ENCODE results near the gene VPS35L.

Gene VPS35L

DNA sequence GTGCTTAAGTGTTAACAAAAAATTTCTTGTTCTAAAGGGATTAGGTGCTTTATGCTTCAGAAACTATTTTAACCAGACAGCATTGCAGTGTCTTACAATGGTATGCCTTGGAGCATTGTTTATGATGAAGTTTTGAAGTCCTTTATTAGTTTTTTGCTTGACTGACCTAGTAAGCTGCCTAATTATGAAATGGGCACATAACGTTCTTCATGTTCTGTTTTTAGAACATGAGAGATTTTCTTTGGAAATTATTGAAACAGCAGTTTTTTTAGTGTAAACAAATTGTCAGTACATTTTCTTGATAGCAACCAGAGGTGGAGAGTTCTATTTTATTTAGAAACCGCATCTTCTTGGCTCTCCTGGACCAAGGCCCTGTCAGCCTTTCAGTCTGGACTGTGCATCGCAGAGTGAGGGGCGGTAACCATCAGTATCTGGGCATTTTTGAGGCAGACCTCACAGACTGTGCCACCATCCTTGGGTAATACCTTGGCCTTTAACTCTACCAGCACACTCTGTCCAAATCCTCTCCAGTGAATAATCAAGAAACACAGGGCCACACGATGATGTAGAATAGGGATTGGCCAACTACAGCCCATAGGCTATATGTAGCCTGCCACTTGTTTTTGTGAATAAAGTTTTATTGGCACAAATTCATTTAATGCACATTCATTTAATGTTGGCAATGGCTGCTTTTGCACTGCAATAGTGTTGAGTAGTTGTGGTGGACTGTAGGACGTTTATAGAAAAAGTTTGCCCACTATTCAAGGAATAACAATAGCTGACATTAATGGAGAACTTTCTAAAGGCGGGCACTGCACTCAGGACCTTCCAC is 81.1 kb downstream of the VPS35L start:
- Histone ChIP-seq H3K4me2 (ENCODE audit: low read length) (no peak overlapping the region), H3K4me1 (ENCODE audit: control insufficient read depth, insufficient read depth, low read length) (no peaks in the 10 kb centered on the region), H3K9ac (ENCODE audit: low read depth, low read length) (no peak overlapping the region), H3K27me3 (ENCODE audit: control insufficient read depth, insufficient read depth, low read length) (no peaks in the 10 kb centered on the region), H3K4me3 (ENCODE audit: low read length) (no peak overlapping the region), H3K9me3 (replicated peaks; ENCODE audit: low read length) (no peaks in the 10 kb centered on the region), H3K36me3 (ENCODE audit: insufficient read depth, low read length) (peaks cover 52% of the 10 kb centered on the region)

DNA sequence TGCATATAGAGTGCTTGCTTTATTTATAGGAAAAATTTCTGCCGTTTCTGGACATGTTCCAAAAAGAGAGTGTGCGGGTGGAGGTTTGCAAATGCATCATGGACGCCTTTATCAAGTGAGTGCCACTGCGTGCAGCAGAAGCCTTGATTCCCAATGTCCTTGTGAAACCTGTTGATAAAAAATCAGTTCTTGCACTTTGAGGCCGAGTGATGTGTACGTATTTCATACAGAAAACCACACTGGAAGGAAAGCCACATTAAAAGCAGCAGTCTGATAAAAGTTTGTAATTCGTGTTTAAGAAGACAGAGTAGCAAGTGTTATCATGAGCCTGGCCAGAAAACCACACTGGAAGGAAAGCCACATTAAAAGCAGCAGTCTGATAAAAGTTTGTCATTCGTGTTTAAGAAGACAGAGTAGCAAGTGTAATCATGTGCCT is 84.5 kb downstream of the VPS35L start:
- H3K27me3 ChIP-seq (ENCODE audit: control insufficient read depth, insufficient read depth, low read length) = no peaks in the 10 kb centered on the region
- H3K9me3 ChIP-seq (replicated peaks; ENCODE audit: low read length) = no peaks in the 10 kb centered on the region
- no peak overlapping the region for H3K4me2 ChIP-seq (ENCODE audit: low read length)
- H3K4me1 ChIP-seq (ENCODE audit: control insufficient read depth, insufficient read depth, low read length) = no peaks in the 10 kb centered on the region
- H3K4me3 ChIP-seq (ENCODE audit: low read length) = no peak overlapping the region
- H3K36me3 ChIP-seq (ENCODE audit: insufficient read depth, low read length) = peaks cover 48% of the 10 kb centered on the region
- H3K9ac ChIP-seq (ENCODE audit: low read depth, low read length) = no peak overlapping the region

DNA sequence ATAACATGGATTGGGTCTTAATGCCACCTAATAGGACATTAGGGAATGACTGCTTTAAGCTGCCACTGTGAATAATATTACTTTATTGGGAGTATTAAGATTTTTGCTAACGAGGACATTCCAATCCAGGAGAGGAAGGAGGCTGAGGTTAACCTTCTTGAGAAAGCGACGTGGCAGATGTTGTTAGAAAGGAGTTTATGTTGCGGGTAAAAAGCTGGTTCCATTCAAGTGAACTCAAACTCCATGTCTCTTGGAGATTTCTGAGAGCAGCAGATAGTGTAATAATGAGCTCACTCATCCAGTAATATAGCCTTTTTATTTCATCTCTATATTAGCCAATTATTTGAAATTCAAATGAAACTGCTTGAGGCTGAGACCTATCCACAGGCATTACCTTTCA is 87.0 kb downstream of the VPS35L start:
- Histone ChIP-seq H3K9ac (ENCODE audit: low read depth, low read length) (no peak overlapping the region), H3K4me2 (ENCODE audit: low read length) (no peak overlapping the region), H3K36me3 (ENCODE audit: insufficient read depth, low read length) (peaks cover 29% of the 10 kb centered on the region), H3K4me1 (ENCODE audit: control insufficient read depth, insufficient read depth, low read length) (no peaks in the 10 kb centered on the region), H3K9me3 (replicated peaks; ENCODE audit: low read length) (no peaks in the 10 kb centered on the region), H3K27me3 (ENCODE audit: control insufficient read depth, insufficient read depth, low read length) (no peaks in the 10 kb centered on the region), H3K4me3 (ENCODE audit: low read length) (no peak overlapping the region)

DNA sequence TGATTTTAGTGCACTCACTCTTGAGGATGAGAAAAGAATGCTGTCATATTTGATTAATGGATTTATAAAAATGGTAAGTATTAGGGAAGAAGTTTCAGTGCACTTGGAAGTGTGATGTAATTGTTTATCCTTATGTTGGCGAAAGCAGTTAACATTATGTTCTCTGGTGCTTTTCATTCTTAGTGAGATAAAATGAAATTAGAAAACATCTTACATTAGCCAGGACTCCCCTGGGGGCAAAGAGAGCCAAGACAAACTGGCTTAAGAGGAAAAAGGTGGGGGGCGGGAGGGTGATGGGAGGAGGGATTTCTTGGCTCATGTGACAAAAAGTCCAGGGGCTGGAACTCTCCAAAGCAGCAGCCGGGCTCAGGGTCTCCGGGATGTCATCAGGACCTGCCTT is 89.4 kb downstream of the VPS35L start:
- H3K9ac ChIP-seq (ENCODE audit: low read depth, low read length) = no peak overlapping the region
- no peaks in the 10 kb centered on the region for H3K4me1 ChIP-seq (ENCODE audit: control insufficient read depth, insufficient read depth, low read length)
- H3K4me3 ChIP-seq (ENCODE audit: low read length) = no peak overlapping the region
- H3K27me3 ChIP-seq (ENCODE audit: control insufficient read depth, insufficient read depth, low read length) = no peaks in the 10 kb centered on the region
- no peak overlapping the region for H3K4me2 ChIP-seq (ENCODE audit: low read length)
- H3K36me3 ChIP-seq (ENCODE audit: insufficient read depth, low read length) = peaks cover 27% of the 10 kb centered on the region
- H3K9me3 ChIP-seq (replicated peaks; ENCODE audit: low read length) = no peaks in the 10 kb centered on the region

DNA sequence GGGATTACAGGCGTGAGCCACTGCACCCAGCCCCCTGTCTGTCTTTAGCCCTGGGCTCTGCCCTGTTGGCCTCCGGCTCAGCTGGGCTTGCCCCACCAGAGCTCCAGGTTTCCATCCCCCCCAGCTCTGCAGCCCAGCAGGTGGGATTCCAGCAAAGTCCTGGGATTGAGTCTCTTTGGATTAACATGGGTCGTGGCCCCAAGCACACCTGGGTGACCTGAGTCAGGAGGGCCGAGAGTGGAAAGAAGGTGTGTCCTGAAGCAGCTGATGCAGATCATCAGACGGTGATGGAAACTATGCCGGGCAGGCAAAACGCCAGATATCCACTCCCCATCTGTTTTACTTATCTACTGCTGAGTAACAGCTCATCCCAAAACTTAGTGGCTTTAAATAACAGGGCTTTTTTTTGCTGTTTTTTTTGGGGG is 90.1 kb downstream of the VPS35L start:
- H3K9me3 ChIP-seq (replicated peaks; ENCODE audit: low read length) = no peaks in the 10 kb centered on the region
- no peaks in the 10 kb centered on the region for H3K27me3 ChIP-seq (ENCODE audit: control insufficient read depth, insufficient read depth, low read length)
- no peaks in the 10 kb centered on the region for H3K4me1 ChIP-seq (ENCODE audit: control insufficient read depth, insufficient read depth, low read length)
- no peak overlapping the region for H3K9ac ChIP-seq (ENCODE audit: low read depth, low read length)
- H3K4me3 ChIP-seq (ENCODE audit: low read length) = no peak overlapping the region
- H3K4me2 ChIP-seq (ENCODE audit: low read length) = no peak overlapping the region
- peaks cover 32% of the 10 kb centered on the region for H3K36me3 ChIP-seq (ENCODE audit: insufficient read depth, low read length)

DNA sequence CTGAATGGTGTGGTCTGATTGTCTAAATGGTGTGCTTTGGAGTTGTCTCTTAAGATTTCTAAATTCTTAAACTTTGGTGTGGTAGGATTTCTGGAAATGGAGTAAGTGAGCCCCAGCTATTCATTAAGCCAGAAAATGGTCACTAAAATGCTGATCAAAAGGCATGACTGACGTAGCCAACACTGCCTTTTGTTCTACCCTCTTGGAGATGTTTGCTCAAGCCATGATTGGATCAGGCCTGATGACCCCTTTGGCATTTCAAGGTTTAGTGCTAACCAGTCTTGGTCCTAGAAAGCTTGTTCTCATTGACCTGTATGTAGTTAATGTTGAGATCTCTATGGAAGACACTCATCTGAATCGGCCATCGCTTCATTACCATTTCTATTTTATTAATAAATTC is 94.5 kb downstream of the VPS35L start:
- H3K9ac ChIP-seq (ENCODE audit: low read depth, low read length) = no peak overlapping the region
- no peaks in the 10 kb centered on the region for H3K4me1 ChIP-seq (ENCODE audit: control insufficient read depth, insufficient read depth, low read length)
- H3K4me2 ChIP-seq (ENCODE audit: low read length) = no peak overlapping the region
- no peaks in the 10 kb centered on the region for H3K9me3 ChIP-seq (replicated peaks; ENCODE audit: low read length)
- H3K27me3 ChIP-seq (ENCODE audit: control insufficient read depth, insufficient read depth, low read length) = no peaks in the 10 kb centered on the region
- H3K36me3 ChIP-seq (ENCODE audit: insufficient read depth, low read length) = peaks cover 53% of the 10 kb centered on the region
- no peak overlapping the region for H3K4me3 ChIP-seq (ENCODE audit: low read length)

DNA sequence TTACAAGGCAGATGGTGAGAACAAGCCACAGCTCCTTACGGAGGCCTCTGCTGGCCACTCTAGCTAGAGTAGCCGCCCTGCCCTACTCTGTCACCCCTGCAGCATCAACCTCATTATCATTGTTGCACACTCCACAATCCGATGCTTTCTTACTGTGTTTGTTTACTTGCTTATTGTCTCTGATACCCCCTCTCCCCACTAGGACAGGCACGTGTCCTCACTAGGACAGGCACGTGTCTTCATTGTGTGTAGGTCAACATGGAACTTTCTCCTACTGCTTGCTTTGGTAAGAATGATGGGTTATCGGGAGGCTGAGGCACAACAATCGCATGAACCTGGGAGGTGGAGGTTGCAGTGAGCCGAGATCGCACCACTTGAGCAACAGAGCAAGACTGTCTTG is 98.6 kb downstream of the VPS35L start:
- Histone ChIP-seq H3K9ac (ENCODE audit: low read depth, low read length) (no peak overlapping the region), H3K4me3 (ENCODE audit: low read length) (no peak overlapping the region), H3K4me1 (ENCODE audit: control insufficient read depth, insufficient read depth, low read length) (no peaks in the 10 kb centered on the region), H3K9me3 (replicated peaks; ENCODE audit: low read length) (no peaks in the 10 kb centered on the region), H3K36me3 (ENCODE audit: insufficient read depth, low read length) (peaks cover 55% of the 10 kb centered on the region), H3K4me2 (ENCODE audit: low read length) (no peak overlapping the region), H3K27me3 (ENCODE audit: control insufficient read depth, insufficient read depth, low read length) (no peaks in the 10 kb centered on the region)

DNA sequence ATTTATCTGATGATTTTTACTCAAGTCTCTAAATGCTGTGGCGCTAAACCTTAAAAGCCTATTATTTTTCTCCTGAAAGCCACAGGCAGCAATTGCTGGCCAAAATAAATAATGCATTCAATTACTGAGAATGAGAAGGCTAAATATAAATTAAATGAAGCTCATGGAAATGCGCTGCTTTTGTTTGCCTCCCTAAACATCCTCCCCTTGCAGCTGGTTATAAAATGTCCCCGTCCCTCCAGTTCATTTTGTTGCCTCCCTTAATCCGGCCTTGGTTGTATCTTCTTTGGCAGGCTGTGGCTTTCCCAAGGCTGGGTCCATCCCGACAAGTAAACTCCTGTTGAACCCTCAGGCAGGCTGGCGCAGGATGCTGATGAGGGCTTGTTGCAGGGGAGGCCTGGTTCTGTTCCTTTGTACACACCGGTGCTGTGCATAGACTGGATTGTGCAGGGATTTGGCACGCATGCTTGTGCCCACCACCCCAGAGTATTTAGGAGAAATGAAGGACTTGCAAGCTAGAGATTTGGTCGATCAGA is 99.8 kb downstream of the VPS35L start:
- no peaks in the 10 kb centered on the region for H3K27me3 ChIP-seq (ENCODE audit: control insufficient read depth, insufficient read depth, low read length)
- peaks cover 47% of the 10 kb centered on the region for H3K36me3 ChIP-seq (ENCODE audit: insufficient read depth, low read length)
- H3K4me1 ChIP-seq (ENCODE audit: control insufficient read depth, insufficient read depth, low read length) = no peaks in the 10 kb centered on the region
- no peak overlapping the region for H3K4me2 ChIP-seq (ENCODE audit: low read length)
- no peaks in the 10 kb centered on the region for H3K9me3 ChIP-seq (replicated peaks; ENCODE audit: low read length)
- H3K9ac ChIP-seq (ENCODE audit: low read depth, low read length) = no peak overlapping the region
- no peak overlapping the region for H3K4me3 ChIP-seq (ENCODE audit: low read length)

DNA sequence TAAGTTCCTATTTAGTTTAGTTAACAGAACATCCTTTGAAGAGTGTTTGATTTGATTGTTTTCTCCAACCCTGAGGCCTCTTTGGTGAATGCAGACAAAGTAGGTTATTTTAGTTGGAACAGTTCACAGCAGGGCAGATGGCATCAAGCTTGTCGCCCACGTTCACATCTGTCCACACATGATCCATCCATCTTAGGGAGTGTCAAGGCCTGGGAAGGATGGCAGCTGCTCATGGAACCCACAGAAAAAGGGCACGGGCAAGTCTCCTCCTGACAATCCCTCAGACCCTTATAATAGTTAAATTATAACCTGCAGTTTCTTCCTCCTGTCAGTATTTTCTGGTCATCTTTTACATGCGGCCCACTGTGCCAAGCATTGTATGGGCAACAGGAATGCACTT is 102.3 kb downstream of the VPS35L start:
- H3K4me1 ChIP-seq (ENCODE audit: control insufficient read depth, insufficient read depth, low read length) = no peaks in the 10 kb centered on the region
- no peak overlapping the region for H3K9ac ChIP-seq (ENCODE audit: low read depth, low read length)
- H3K27me3 ChIP-seq (ENCODE audit: control insufficient read depth, insufficient read depth, low read length) = no peaks in the 10 kb centered on the region
- H3K4me3 ChIP-seq (ENCODE audit: low read length) = no peak overlapping the region
- H3K9me3 ChIP-seq (replicated peaks; ENCODE audit: low read length) = no peaks in the 10 kb centered on the region
- no peak overlapping the region for H3K4me2 ChIP-seq (ENCODE audit: low read length)
- H3K36me3 ChIP-seq (ENCODE audit: insufficient read depth, low read length) = peaks cover 32% of the 10 kb centered on the region

DNA sequence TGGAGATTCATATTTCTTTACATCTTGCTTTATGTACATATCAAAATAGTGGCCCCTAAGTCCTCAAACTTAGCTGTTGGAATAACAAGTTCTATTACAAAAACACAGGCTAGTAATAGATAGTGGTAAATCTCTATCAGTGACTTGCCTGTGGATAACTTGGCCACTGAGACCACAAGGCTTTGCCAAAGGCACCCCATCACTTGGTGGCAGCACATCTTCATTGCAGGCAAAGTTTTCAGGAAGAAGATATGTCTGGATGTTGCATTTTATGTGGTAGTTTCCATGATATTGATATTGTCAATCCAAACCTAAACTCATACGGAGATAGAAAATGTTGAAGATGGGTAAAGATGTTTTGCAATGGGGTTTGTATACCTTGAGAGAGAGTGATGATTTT is 104.1 kb downstream of the VPS35L start:
- no peaks in the 10 kb centered on the region for H3K27me3 ChIP-seq (ENCODE audit: control insufficient read depth, insufficient read depth, low read length)
- no peaks in the 10 kb centered on the region for H3K4me1 ChIP-seq (ENCODE audit: control insufficient read depth, insufficient read depth, low read length)
- H3K4me2 ChIP-seq (ENCODE audit: low read length) = no peak overlapping the region
- no peaks in the 10 kb centered on the region for H3K9me3 ChIP-seq (replicated peaks; ENCODE audit: low read length)
- H3K4me3 ChIP-seq (ENCODE audit: low read length) = no peak overlapping the region
- H3K9ac ChIP-seq (ENCODE audit: low read depth, low read length) = no peak overlapping the region
- H3K36me3 ChIP-seq (ENCODE audit: insufficient read depth, low read length) = peaks cover 15% of the 10 kb centered on the region

DNA sequence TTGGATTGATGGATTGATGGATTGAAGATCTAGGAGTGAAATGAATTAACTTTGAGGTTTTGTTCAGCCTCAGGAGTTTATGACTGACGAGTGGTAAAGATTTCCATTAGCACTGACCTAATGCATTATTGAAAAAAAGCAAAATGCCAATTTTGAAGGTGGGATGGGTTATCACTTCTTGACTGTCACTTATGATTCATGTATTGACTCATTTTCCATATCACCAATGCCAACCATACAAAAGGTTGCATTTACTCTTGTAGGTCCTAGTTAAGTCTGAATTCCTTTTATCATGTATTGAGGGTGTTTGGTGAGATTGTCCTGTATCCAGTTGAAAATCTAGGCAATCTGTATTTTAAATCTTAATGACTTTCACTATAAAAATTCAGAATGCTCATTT is 104.9 kb downstream of the VPS35L start:
- Histone ChIP-seq H3K4me2 (ENCODE audit: low read length) (no peak overlapping the region), H3K27me3 (ENCODE audit: control insufficient read depth, insufficient read depth, low read length) (no peaks in the 10 kb centered on the region), H3K9me3 (replicated peaks; ENCODE audit: low read length) (no peaks in the 10 kb centered on the region), H3K9ac (ENCODE audit: low read depth, low read length) (no peak overlapping the region), H3K36me3 (ENCODE audit: insufficient read depth, low read length) (peaks cover 6% of the 10 kb centered on the region), H3K4me1 (ENCODE audit: control insufficient read depth, insufficient read depth, low read length) (no peaks in the 10 kb centered on the region), H3K4me3 (ENCODE audit: low read length) (no peak overlapping the region)

DNA sequence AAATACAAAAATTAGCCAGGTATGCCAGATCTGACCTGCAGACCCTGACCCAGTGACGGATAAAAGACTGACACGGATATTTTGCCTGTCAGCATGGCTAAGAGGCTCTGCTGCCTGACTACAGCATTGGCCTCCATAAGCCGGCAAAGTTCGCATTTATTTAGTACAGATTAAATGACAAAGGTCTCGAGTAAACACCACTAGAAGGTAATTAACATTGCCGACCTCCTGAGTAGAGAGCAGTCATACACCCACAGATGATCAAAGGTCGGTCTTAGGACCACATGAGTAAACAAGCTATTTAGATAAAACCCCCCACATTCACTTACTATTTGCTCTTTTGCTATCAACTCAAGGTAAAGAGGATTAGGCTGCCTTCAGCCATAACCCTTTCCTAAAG is 106.8 kb downstream of the VPS35L start:
- H3K4me3 ChIP-seq (ENCODE audit: low read length) = no peak overlapping the region
- H3K4me1 ChIP-seq (ENCODE audit: control insufficient read depth, insufficient read depth, low read length) = no peaks in the 10 kb centered on the region
- peaks cover 8% of the 10 kb centered on the region for H3K36me3 ChIP-seq (ENCODE audit: insufficient read depth, low read length)
- no peaks in the 10 kb centered on the region for H3K27me3 ChIP-seq (ENCODE audit: control insufficient read depth, insufficient read depth, low read length)
- no peaks in the 10 kb centered on the region for H3K9me3 ChIP-seq (replicated peaks; ENCODE audit: low read length)
- no peak overlapping the region for H3K9ac ChIP-seq (ENCODE audit: low read depth, low read length)
- no peak overlapping the region for H3K4me2 ChIP-seq (ENCODE audit: low read length)

All from skeletal muscle satellite cell (primary cell).